Measurements from ENCODE around the gene PLEKHO2. TPM values are rescaled to one million over a fixed set of nuclear protein-coding genes. Genes with fewer than 3 reads are reported as not detected.

PLEKHO2 gene
- total and polyA plus RNA-seq, 10 of the 15 experiments (the other 5 are each of a cell fraction or from before 2014, with no cell fraction given), result 1.4 to 25.6 (median 20.5) TPM

- Histone ChIP-seq H3K4me1 (ENCODE audit: control insufficient read depth, insufficient read depth, low read length) (peaks cover 17% of the 10 kb centered on the region), H3K4me2 (ENCODE audit: control insufficient read depth, insufficient read depth) (no peak overlapping the region), H4K20me1 (ENCODE audit: control insufficient read depth, insufficient read depth) (no peaks in the 10 kb centered on the region), H3K9ac (ENCODE audit: control insufficient read depth, insufficient read depth, low read length) (no peak overlapping the region), H3K4me3 (no peak overlapping the region), H3K27ac (ENCODE audit: control insufficient read depth, insufficient read depth) (no peak overlapping the region), H2AFZ (ENCODE audit: control insufficient read depth, low read depth, low read length) (no peak overlapping the region), H3K27me3 (replicated peaks in 1 of 2; ENCODE audit: control insufficient read depth in 2 of 2, insufficient read depth in 2 of 2, low read length in 1 of 2) (no peaks in the 10 kb centered on the region), H3K36me3 (ENCODE audit: control insufficient read depth in 2 of 2, insufficient read depth in 2 of 2, low read length in 1 of 2) (no peaks in the 10 kb centered on the region), H3K9me3 (replicated peaks; ENCODE audit: control insufficient read depth, insufficient read depth, low read length) (peaks cover 2% of the 10 kb centered on the region; the same call in 2 of the 3 replicates), H3K79me2 (ENCODE audit: control insufficient read depth, insufficient read depth, low read length) (no peaks in the 10 kb centered on the region)
- ChIA-PET CTCF (interaction anchor here (0.8 to 8.0 kb wide), 13 partner anchors 12 to 178 kb away, joined by 3 to 91 read pairs (median 9); no protein-coding TSS in a partner anchor), RAD21 (ENCODE audit: unreplicated experiment) (interaction anchor here (0.9 to 5.4 kb wide), 10 partner anchors 12 to 176 kb away, joined by 3 to 53 read pairs (median 4); no protein-coding TSS in a partner anchor), POLR2A (interaction anchor here (0.6 to 3.2 kb wide), 3 partner anchors 10 to 96 kb away, joined by 3 to 11 read pairs (median 3); no protein-coding TSS in a partner anchor), SMC1A (ENCODE audit: uncharacterized antibody, unreplicated experiment) (interaction anchor here (0.5 to 8.1 kb wide), 15 partner anchors 11 to 1004 kb away, joined by 3 to 42 read pairs (median 4); no protein-coding TSS in a partner anchor)
- intact Hi-C loops (cut with micrococcal nuclease; ENCODE audit: unreplicated experiment), result no loop called here
- in situ Hi-C loops (cut with MboI), result loop anchor here (5.0 kb wide), 1 partner anchor 174 kb away; no protein-coding TSS in a partner anchor
- ATAC-seq, result no peak
- DNase-seq (ENCODE audit: low read depth, low spot score), result no peak
- 89% methylated on average over 3 of the region's 3 CpGs for WGBS (ENCODE audit: insufficient coverage, insufficient replicate concordance, low lambda C conversion rate, missing lambda C conversion rate)
- FAIRE-seq, result no peak
- BruUV-seq (replicated peaks), result no TSS peak
- TF ChIP-seq E4F1 (IDR thresholded peaks at IDR 0.05; ENCODE audit: borderline replicate concordance, partially characterized antibody) (no peak), CEBPB (IDR thresholded peaks at IDR 0.05; ENCODE audit: borderline replicate concordance in 1 of 2, low read depth in 2 of 2, low read length in 2 of 2) (no peak), JUNB (IDR thresholded peaks at IDR 0.05) (no peak), REST (IDR thresholded peaks at IDR 0.05; ENCODE audit: low read depth, low read length) (no peak), NR2C2 (IDR thresholded peaks at IDR 0.05; ENCODE audit: borderline replicate concordance, control insufficient read depth, insufficient read length, low read depth) (no peak), CREB1 (IDR thresholded peaks at IDR 0.05; ENCODE audit: low read depth) (no peak), NR2C1 (IDR thresholded peaks at IDR 0.05) (no peak), SUZ12 (IDR thresholded peaks at IDR 0.05; ENCODE audit: unreplicated experiment) (no peak), ZSCAN29 (IDR thresholded peaks at IDR 0.05) (no peak), RUNX3 (IDR thresholded peaks at IDR 0.05; ENCODE audit: low read length) (no peak)
- TF ChIP-seq, protein P1, sequence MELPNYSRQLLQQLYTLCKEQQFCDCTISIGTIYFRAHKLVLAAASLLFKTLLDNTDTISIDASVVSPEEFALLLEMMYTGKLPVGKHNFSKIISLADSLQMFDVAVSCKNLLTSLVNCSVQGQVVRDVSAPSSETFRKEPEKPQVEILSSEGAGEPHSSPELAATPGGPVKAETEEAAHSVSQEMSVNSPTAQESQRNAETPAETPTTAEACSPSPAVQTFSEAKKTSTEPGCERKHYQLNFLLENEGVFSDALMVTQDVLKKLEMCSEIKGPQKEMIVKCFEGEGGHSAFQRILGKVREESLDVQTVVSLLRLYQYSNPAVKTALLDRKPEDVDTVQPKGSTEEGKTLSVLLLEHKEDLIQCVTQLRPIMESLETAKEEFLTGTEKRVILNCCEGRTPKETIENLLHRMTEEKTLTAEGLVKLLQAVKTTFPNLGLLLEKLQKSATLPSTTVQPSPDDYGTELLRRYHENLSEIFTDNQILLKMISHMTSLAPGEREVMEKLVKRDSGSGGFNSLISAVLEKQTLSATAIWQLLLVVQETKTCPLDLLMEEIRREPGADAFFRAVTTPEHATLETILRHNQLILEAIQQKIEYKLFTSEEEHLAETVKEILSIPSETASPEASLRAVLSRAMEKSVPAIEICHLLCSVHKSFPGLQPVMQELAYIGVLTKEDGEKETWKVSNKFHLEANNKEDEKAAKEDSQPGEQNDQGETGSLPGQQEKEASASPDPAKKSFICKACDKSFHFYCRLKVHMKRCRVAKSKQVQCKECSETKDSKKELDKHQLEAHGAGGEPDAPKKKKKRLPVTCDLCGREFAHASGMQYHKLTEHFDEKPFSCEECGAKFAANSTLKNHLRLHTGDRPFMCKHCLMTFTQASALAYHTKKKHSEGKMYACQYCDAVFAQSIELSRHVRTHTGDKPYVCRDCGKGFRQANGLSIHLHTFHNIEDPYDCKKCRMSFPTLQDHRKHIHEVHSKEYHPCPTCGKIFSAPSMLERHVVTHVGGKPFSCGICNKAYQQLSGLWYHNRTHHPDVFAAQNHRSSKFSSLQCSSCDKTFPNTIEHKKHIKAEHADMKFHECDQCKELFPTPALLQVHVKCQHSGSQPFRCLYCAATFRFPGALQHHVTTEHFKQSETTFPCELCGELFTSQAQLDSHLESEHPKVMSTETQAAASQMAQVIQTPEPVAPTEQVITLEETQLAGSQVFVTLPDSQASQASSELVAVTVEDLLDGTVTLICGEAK (IDR thresholded peaks at IDR 0.05; ENCODE audit: borderline replicate concordance), result no peak
- TF ChIP-seq, protein P2, sequence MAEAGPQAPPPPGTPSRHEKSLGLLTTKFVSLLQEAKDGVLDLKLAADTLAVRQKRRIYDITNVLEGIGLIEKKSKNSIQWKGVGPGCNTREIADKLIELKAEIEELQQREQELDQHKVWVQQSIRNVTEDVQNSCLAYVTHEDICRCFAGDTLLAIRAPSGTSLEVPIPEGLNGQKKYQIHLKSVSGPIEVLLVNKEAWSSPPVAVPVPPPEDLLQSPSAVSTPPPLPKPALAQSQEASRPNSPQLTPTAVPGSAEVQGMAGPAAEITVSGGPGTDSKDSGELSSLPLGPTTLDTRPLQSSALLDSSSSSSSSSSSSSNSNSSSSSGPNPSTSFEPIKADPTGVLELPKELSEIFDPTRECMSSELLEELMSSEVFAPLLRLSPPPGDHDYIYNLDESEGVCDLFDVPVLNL (IDR thresholded peaks at IDR 0.05; ENCODE audit: low read depth, low read length), result no peak
Observed at GRCh38 chr15:64906402-64906801, 64.7 kb downstream of the PLEKHO2 start.
